Fibroblast of skin of back (primary cell): ENCODE results near the gene TOM1L2.

ENCODE experiments used
- DNase-seq: peaks from one replicate; pipeline ENCODE4 v3.0.0-alpha.2; 2013

Gene TOM1L2

GRCh38 chr17:17831208-17832031 is 140.8 kb downstream of the TOM1L2 start:
- DNase-seq = no peak

- DNase-seq = no peak
Measured at GRCh38 chr17:17830740-17831207, 141.4 kb downstream of the TOM1L2 start.

- DNase-seq = no peak
Measured at GRCh38 chr17:17830269-17830567, 142.0 kb downstream of the TOM1L2 start.

GRCh38 chr17:17827826-17828621 is 144.2 kb downstream of the TOM1L2 start:
- DNase-seq = no peak

- DNase-seq = no peak
Measured at GRCh38 chr17:17826942-17827785, 145.0 kb downstream of the TOM1L2 start.

GRCh38 chr17:17826342-17826713 is 145.9 kb downstream of the TOM1L2 start:
- DNase-seq = no peak

GRCh38 chr17:17824783-17825614 is 147.2 kb downstream of the TOM1L2 start:
- DNase-seq = no peak

GRCh38 chr17:17824119-17824782 is 147.9 kb downstream of the TOM1L2 start:
- no peak for DNase-seq

- peak; percentile 84 for DNase-seq
Measured at GRCh38 chr17:17823433-17824118, 148.6 kb downstream of the TOM1L2 start.

- no peak for DNase-seq
Measured at GRCh38 chr17:17822616-17823015, 149.6 kb downstream of the TOM1L2 start.

GRCh38 chr17:17822189-17822588 is 150.0 kb downstream of the TOM1L2 start:
- DNase-seq = no peak

GRCh38 chr17:17820463-17821158 is 151.6 kb downstream of the TOM1L2 start:
- no peak for DNase-seq

GRCh38 chr17:17820046-17820445 is 152.2 kb downstream of the TOM1L2 start:
- no peak for DNase-seq

- DNase-seq = peak; percentile 80
Measured at GRCh38 chr17:17819561-17819995, 152.6 kb downstream of the TOM1L2 start.

- DNase-seq = no peak
Measured at GRCh38 chr17:17819111-17819510, 153.1 kb downstream of the TOM1L2 start.

- no peak for DNase-seq
Measured at GRCh38 chr17:17818088-17818526, 154.1 kb downstream of the TOM1L2 start.

- DNase-seq = no peak
Measured at GRCh38 chr17:17817552-17817947, 154.7 kb downstream of the TOM1L2 start.

- no peak for DNase-seq
Measured at GRCh38 chr17:17816831-17817551, 155.2 kb downstream of the TOM1L2 start.

- DNase-seq = no peak
Measured at GRCh38 chr17:17816240-17816814, 155.9 kb downstream of the TOM1L2 start.
